ENCODE measurements around the gene TFDP1.
"Not testable (repeated sequence)": the region's sequence is repeated elsewhere in the genome, so short reads cannot be mapped to it uniquely, and the experiment has no call there.

Gene TFDP1

GRCh38 chr13:113588394-113589111, 4.0 kb downstream of the TFDP1 start:
- DNase-seq (ENCODE audit: low spot score in 2 of 2): peak in 1 of 2 experiments; percentile 7
- in situ Hi-C loops (cut with MboI; ENCODE audit: low sequenced_read_pairs): no loop called here
- Histone ChIP-seq H3K4me3 (no peak overlapping the region), H3K9me3 (no peaks in the 10 kb centered on the region), H3K4me1 (peaks cover 14% of the 10 kb centered on the region), H3K27me3 (ENCODE audit: low read depth) (no peaks in the 10 kb centered on the region), H3K36me3 (replicated peaks) (peaks cover 62% of the 10 kb centered on the region)

GRCh38 chr13:113589251-113589960, 4.9 kb downstream of the TFDP1 start:
- DNase-seq (ENCODE audit: low spot score in 2 of 2): peak in 1 of 2 experiments; percentile 6
- Histone ChIP-seq H3K36me3 (replicated peaks) (peaks cover 62% of the 10 kb centered on the region), H3K27me3 (ENCODE audit: low read depth) (no peaks in the 10 kb centered on the region), H3K9me3 (no peaks in the 10 kb centered on the region), H3K4me1 (peaks cover 14% of the 10 kb centered on the region), H3K4me3 (no peak overlapping the region)
- in situ Hi-C loops (cut with MboI; ENCODE audit: low sequenced_read_pairs): no loop called here

- H3K36me3 ChIP-seq (replicated peaks): peaks cover 66% of the 10 kb centered on the region
Observed at GRCh38 chr13:113589961-113590339, 5.4 kb downstream of the TFDP1 start.

GRCh38 chr13:113591750-113592149, 7.2 kb downstream of the TFDP1 start:
- no peaks in the 10 kb centered on the region for H3K9me3 ChIP-seq
- H3K4me3 ChIP-seq: no peak overlapping the region
- no peaks in the 10 kb centered on the region for H3K27me3 ChIP-seq (ENCODE audit: low read depth)
- peak in 1 of 2 experiments; percentile 4 for DNase-seq (ENCODE audit: low spot score in 2 of 2)
- in situ Hi-C loops (cut with MboI; ENCODE audit: low sequenced_read_pairs): no loop called here
- peaks cover 68% of the 10 kb centered on the region for H3K36me3 ChIP-seq (replicated peaks)
- peaks cover 8% of the 10 kb centered on the region for H3K4me1 ChIP-seq

More at GRCh38 chr13:113589961-113590339, 5.4 kb downstream of the TFDP1 start:
- Histone ChIP-seq H3K4me3 (no peak overlapping the region), H3K27me3 (ENCODE audit: low read depth) (no peaks in the 10 kb centered on the region), H3K4me1 (peaks cover 14% of the 10 kb centered on the region), H3K9me3 (no peaks in the 10 kb centered on the region)
- peak in 1 of 2 experiments; percentile 6 for DNase-seq (ENCODE audit: low spot score in 2 of 2)
- in situ Hi-C loops (cut with MboI; ENCODE audit: low sequenced_read_pairs): no loop called here

- H3K4me1 ChIP-seq: peaks cover 6% of the 10 kb centered on the region
- in situ Hi-C loops (cut with MboI; ENCODE audit: low sequenced_read_pairs): no loop called here
- H3K36me3 ChIP-seq (replicated peaks): peaks cover 69% of the 10 kb centered on the region
- peak in 1 of 2 experiments; percentile 9 for DNase-seq (ENCODE audit: low spot score in 2 of 2)
- H3K4me3 ChIP-seq: no peak overlapping the region
- no peaks in the 10 kb centered on the region for H3K9me3 ChIP-seq
- H3K27me3 ChIP-seq (ENCODE audit: low read depth): no peaks in the 10 kb centered on the region
Observed at GRCh38 chr13:113592571-113592970, 8.0 kb downstream of the TFDP1 start.

GRCh38 chr13:113594066-113594821, 9.7 kb downstream of the TFDP1 start:
- H3K36me3 ChIP-seq (replicated peaks): peaks cover 69% of the 10 kb centered on the region
- in situ Hi-C loops (cut with MboI; ENCODE audit: low sequenced_read_pairs); H3K4me1 ChIP-seq: not testable (repeated sequence)

GRCh38 chr13:113595131-113595530, 10.6 kb downstream of the TFDP1 start:
- peak in 1 of 2 experiments; percentile 1 for DNase-seq (ENCODE audit: low spot score in 2 of 2)
- Histone ChIP-seq H3K27me3 (ENCODE audit: low read depth) (no peaks in the 10 kb centered on the region), H3K4me3 (no peak overlapping the region), H3K36me3 (replicated peaks) (peaks cover 65% of the 10 kb centered on the region), H3K9me3 (no peaks in the 10 kb centered on the region), H3K4me1 (no peaks in the 10 kb centered on the region)
- in situ Hi-C loops (cut with MboI; ENCODE audit: low sequenced_read_pairs): no loop called here

More at GRCh38 chr13:113594066-113594821, 9.7 kb downstream of the TFDP1 start:
- H3K27me3 ChIP-seq (ENCODE audit: low read depth); H3K9me3 ChIP-seq; H3K4me3 ChIP-seq: not testable (repeated sequence)
- DNase-seq (ENCODE audit: low spot score in 2 of 2): peak in 1 of 2 experiments; percentile 6

GRCh38 chr13:113596321-113597200, 12.0 kb downstream of the TFDP1 start:
- H3K36me3 ChIP-seq (replicated peaks): peaks cover 56% of the 10 kb centered on the region
- H3K4me3 ChIP-seq: no peak overlapping the region
- in situ Hi-C loops (cut with MboI; ENCODE audit: low sequenced_read_pairs): no loop called here
- no peaks in the 10 kb centered on the region for H3K9me3 ChIP-seq
- H3K27me3 ChIP-seq (ENCODE audit: low read depth): no peaks in the 10 kb centered on the region
- H3K4me1 ChIP-seq: no peaks in the 10 kb centered on the region
- peak in 1 of 2 experiments; percentile 4 for DNase-seq (ENCODE audit: low spot score in 2 of 2)

- in situ Hi-C loops (cut with MboI; ENCODE audit: low sequenced_read_pairs): no loop called here
Observed at GRCh38 chr13:113597391-113598080, 13.0 kb downstream of the TFDP1 start.

GRCh38 chr13:113598081-113598410, 13.5 kb downstream of the TFDP1 start:
- Histone ChIP-seq H3K27me3 (ENCODE audit: low read depth) (no peaks in the 10 kb centered on the region), H3K4me1 (no peaks in the 10 kb centered on the region), H3K4me3 (no peak overlapping the region), H3K9me3 (no peaks in the 10 kb centered on the region), H3K36me3 (replicated peaks) (peaks cover 45% of the 10 kb centered on the region)
- DNase-seq (ENCODE audit: low spot score in 2 of 2): no peak
- in situ Hi-C loops (cut with MboI; ENCODE audit: low sequenced_read_pairs): no loop called here

More at GRCh38 chr13:113597391-113598080, 13.0 kb downstream of the TFDP1 start:
- Histone ChIP-seq H3K27me3 (ENCODE audit: low read depth) (no peaks in the 10 kb centered on the region), H3K4me3 (no peak overlapping the region), H3K4me1 (no peaks in the 10 kb centered on the region), H3K9me3 (no peaks in the 10 kb centered on the region), H3K36me3 (replicated peaks) (peaks cover 46% of the 10 kb centered on the region)
- DNase-seq (ENCODE audit: low spot score in 2 of 2): no peak

- Histone ChIP-seq H3K9me3 (no peaks in the 10 kb centered on the region), H3K4me3 (no peak overlapping the region), H3K36me3 (replicated peaks) (peaks cover 45% of the 10 kb centered on the region), H3K4me1 (no peaks in the 10 kb centered on the region), H3K27me3 (ENCODE audit: low read depth) (no peaks in the 10 kb centered on the region)
- in situ Hi-C loops (cut with MboI; ENCODE audit: low sequenced_read_pairs): no loop called here
- DNase-seq (ENCODE audit: low spot score in 2 of 2): no peak
Observed at GRCh38 chr13:113598481-113598880, 13.9 kb downstream of the TFDP1 start.

GRCh38 chr13:113599391-113599790, 14.8 kb downstream of the TFDP1 start:
- DNase-seq (ENCODE audit: low spot score in 2 of 2): no peak
- Histone ChIP-seq H3K4me3 (no peak overlapping the region), H3K36me3 (replicated peaks) (peaks cover 48% of the 10 kb centered on the region), H3K9me3 (no peaks in the 10 kb centered on the region), H3K4me1 (no peaks in the 10 kb centered on the region), H3K27me3 (ENCODE audit: low read depth) (no peaks in the 10 kb centered on the region)
- in situ Hi-C loops (cut with MboI; ENCODE audit: low sequenced_read_pairs): no loop called here

Data from HAP-1 (cell line).